Erythroblast (primary cell): ENCODE results near the gene GAS6.

ENCODE experiments used
- GATA1 ChIP-seq: IDR thresholded peaks from 2 replicates; pipeline ENCODE4 v1.6.1; 2011; ENCODE audit warnings: low read depth, mild to moderate bottlenecking, control low read depth, low read length, moderate library complexity
- POLR2A ChIP-seq: IDR thresholded peaks from 2 replicates; pipeline ENCODE4 v1.6.1; 2011; ENCODE audit warnings: mild to moderate bottlenecking, low read length

DNA sequence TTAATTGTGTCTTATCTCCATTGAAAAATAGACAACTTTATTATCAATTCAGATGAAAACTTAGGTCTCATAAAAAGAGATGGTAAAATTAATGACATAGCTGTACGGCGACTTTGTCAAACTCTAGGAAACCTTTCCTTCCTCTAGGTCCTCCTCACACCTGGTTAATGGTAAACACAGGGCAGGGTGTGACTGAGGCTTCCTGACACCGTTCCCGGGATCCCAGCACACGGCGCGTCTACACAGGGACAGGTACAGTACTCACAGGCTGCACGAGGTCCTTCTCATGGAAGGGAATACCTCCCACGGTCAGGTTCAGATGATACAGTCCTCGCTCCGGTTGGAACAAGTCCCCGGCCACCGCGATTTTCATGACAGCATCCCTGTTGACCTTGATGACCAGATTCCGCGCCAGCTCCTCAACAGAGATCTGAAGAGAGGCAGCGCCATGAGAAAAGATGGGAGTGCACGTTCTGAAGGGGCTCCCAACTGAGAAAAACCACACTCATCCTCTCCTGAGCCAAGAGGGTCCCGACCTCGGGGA, 35.5 kb downstream of the GAS6 start:
- TF ChIP-seq POLR2A (no peak), GATA1 (no peak)
